CD4-positive, alpha-beta T cell treated with Interleukin-1 beta for 1 hour (primary cell): Measurements from ENCODE around the gene VPS13D.
"Not testable (repeated sequence)": the region's sequence is repeated elsewhere in the genome, so short reads cannot be mapped to it uniquely, and the experiment has no call there.

Source experiments
- DNase-seq, 2 donors: peaks; one replicate each; pipeline ENCODE4 v3.0.0-alpha.2; 2020 to 2022

Gene VPS13D

DNA sequence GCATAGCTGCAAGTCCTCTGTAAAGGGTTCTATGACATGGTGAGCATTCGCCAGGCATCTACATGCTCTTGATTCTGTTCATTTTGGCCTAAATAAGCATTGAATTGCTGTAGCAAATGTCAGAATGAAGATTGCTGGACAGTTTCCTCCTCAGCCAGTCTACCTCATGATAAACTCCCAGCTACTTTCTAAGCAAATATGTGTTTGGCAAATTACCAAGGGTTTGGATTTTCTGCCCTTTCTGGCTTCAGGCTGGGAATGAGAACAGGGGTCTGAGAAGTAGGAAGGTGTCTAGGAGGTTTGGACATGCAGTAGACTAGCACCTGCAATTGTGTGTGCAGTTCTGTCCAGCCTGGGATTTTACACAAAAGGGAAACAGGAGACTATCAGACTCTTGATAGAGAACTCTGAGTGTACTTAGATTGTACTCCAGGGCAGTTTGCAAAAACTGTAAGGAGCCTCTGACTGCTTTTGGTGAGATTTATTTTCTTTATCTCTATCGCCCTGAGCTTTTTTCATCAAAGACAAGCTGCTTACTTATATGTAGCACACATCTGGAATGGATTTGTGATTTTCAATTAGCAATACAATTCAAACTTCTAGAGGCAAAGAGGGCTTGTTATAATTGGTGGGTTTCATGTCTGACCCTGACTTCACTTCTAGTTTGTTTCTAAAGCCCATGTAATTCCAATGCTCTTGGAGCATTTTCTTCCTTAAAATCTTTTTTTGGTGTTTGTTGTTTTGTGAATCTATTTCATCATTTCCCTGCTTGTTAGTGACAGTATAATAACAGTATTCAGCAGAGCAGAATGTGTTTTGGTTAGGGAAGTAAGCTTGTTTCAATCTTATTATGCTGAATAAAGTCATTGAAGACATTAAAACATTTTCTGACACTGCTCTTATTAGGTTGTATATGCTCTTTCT lies 150.8 kb downstream of the VPS13D start:
- DNase-seq, result no peak

GRCh38 chr1:12383001-12383400 lies 153.2 kb downstream of the VPS13D start:
- no peak for DNase-seq

DNA sequence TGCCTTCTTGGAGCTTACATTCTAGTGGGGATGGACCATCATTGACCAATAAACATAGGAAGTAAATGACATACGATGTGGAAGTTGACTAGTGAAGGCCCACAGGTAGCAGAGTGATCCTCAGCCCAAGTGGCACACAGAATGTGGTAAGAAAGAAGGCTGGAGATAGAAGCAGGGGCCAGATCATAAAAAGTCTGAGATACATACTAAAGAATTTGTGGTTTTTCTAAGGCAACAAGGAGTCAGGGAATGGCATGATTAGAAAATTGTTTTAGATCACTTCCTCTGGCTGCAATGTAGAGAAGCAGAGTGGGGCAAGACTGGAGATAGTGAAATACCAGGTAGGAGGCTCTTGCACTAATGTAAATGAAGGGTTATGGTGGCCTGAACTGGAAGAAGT lies 154.0 kb downstream of the VPS13D start:
- DNase-seq, result no peak

DNA sequence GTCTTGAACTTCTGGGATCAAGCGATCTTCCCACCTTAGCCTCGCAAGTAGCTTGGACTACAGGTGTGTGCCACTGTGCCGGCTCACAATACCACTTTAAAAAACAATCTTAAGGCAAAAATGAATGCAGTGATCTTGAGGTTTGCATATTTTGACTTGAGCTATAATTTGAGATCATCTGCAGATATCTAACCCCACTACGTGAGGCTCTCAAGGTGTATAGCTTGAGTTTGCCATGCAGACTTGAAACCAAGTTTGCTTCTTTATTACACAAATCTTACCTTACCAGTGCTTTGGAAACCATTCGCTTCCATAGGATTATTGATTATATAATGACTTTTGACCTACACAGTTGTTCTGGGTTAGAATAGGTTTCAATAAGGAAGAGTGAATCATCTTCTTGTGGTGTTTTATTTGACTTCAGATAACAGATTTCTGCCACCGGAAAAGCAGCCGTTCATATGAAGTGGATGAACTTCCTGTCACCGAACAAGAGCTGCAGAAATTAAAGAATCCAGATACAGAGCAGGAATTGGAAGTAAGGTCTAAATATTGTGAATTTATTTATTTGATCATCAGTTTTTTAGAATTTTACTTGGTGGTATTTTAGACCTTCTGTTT lies 155.1 kb downstream of the VPS13D start:
- peak in 1 of 2 donors; percentile 27 for DNase-seq

GRCh38 chr1:12386130-12386529 lies 156.3 kb downstream of the VPS13D start:
- DNase-seq, result peak; percentile 23 to 56

DNA sequence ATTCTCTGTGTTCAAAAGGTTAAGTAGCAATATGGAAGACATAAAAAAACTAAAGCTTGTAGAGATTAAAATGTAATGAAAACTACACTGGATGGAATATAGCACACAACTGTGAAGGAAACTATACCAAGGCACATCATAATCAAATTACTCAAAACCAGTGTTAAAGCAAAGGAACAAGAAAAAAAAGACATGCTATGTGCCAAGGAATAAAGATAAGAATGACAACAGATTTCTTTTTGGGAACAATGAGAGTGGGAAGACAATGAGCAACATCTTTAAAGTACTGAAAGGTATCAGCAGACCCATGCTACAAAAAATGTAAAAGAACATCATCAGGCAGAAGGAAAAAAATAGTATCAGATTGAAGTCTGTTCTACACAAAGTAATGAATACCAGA lies 157.8 kb downstream of the VPS13D start:
- DNase-seq, result no peak

- DNase-seq, result not testable (repeated sequence)
Measured at GRCh38 chr1:12390296-12390695, 160.5 kb downstream of the VPS13D start.

- DNase-seq, result no peak
Measured at GRCh38 chr1:12397462-12398450, 167.9 kb downstream of the VPS13D start.

DNA sequence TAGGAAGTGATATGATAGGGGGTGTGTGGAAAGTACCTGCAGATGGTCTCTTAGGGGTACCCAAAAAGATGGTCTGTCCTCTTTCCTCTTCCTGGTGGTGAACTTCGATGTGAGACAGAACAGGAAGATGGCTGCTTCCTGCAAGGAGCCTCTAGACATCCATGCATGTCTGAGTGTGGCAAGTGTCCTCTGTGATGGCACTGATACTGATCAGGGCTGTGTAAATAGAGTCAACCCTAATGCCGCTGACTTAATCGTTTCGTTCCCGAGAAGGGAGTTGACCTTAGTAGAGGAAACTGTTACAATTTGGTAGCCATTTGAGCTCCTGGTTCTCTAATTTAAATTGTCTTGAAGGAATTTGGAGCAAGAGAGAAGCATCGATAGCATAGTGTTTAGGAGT lies 168.6 kb downstream of the VPS13D start:
- DNase-seq, result no peak

DNA sequence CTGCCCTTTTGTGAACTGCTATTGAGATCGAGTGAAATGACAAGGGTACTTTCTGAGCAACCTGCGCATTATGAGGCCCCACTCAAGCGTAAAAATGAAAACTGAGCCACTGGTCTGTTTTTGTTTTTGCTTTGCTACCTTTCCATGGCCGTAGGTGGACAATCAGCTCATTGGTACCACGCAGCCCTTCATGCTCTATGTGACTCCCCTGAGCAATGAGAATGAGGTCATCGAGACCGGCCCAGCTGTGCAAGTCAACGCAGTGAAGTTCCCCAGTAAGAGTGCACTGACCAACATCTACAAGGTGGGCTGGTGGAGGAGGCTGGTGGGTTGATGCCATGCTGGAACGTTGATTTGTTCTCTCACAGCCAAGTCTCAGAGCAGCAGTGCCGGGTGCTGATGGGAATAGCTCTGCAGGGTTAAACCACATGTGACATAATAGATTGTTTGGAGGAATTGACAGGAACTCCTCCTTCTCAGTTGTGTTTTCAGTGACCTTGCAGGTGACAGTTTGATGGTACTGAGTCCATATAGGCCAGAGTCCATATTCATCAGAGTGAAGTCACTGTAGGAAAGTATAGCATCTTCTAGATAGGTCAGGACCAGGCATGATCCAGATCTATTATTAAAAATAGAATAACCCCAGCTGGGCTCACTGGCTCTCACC lies 170.3 kb downstream of the VPS13D start:
- no peak for DNase-seq

DNA sequence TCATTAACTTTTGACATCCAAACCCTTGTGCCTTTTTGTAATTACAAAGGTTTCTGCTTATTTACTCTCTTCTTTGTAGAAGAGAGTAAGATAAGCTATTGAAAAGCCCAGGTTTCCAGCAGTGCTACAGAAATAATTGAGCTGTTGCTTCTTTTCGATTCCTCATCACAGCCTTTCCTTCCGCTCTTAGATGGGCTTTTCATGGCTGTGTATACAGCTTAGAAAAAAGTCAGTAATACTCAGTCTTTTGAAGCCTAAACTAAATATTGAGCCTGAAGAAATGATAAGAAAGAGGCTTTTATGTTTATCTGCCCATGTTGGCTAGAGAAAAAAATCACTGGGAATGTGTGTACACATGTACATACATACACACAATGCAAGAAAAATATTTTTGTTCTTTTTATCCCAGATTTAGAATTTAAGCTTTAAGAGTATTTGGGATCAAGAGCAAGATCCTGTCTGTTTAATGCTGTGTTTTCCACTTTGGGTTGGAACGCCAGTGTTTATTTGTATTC lies 172.4 kb downstream of the VPS13D start:
- DNase-seq, result no peak

GRCh38 chr1:12402842-12403241 lies 173.0 kb downstream of the VPS13D start:
- no peak for DNase-seq

DNA sequence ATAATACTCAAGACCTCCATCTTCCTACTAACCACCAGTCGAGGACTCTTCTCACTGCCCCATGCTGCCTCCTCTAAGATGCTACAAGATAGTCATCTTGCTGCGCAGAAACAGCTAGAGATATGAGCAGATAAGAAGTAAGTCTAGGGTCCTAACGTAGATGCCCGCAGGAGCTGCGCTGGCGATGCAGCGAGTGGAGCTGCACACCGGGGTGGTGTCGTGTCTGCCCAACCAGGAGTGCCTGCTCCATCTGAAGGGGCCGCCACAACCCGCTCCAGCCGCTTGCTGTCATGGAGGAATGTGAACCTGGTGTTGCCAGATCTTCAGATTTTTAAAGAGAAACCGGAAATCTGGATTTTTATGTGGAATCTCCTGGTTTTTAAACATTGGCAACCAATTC lies 175.1 kb downstream of the VPS13D start:
- DNase-seq, result no peak

DNA sequence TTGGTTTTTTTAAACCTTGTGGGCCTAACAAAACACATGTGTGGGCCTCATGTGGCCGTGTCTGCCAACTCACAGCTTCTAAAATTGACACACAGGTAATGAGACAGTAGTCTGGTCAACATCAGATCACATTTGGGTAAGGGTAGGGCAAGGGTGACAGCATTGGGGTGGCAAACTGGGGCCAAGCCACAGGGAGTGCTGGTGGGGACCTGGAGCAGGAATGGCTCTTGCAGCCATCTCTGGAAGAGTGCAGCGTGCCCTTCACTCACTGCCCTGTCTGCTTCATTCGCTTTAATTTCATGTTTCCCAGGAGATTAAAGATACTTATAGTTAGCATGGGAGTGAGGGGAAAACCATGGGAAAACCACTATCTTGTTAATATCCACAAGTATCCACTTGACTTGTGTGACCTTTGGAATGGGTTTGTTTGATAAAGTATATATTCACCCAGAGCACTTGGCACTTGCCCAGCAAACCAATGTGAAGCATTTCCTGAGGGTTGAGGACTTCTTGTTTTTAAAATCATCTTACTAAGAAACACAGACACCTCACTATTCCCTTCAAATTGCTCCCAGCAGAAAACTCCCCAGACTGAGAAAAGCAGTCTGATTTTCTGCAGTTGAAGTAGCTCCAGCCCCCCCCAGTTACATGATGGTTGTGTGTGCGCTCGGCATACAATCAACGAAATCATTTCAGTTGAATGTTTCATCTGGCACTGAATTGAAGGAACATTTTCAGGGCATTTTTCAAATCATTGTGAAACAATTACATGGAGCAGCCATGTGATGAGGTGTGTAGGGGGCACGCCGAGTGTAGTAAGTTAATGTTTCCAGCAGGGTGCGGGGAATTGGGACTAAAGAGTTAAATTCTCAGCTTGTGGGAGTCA lies 175.7 kb downstream of the VPS13D start:
- DNase-seq, result no peak

DNA sequence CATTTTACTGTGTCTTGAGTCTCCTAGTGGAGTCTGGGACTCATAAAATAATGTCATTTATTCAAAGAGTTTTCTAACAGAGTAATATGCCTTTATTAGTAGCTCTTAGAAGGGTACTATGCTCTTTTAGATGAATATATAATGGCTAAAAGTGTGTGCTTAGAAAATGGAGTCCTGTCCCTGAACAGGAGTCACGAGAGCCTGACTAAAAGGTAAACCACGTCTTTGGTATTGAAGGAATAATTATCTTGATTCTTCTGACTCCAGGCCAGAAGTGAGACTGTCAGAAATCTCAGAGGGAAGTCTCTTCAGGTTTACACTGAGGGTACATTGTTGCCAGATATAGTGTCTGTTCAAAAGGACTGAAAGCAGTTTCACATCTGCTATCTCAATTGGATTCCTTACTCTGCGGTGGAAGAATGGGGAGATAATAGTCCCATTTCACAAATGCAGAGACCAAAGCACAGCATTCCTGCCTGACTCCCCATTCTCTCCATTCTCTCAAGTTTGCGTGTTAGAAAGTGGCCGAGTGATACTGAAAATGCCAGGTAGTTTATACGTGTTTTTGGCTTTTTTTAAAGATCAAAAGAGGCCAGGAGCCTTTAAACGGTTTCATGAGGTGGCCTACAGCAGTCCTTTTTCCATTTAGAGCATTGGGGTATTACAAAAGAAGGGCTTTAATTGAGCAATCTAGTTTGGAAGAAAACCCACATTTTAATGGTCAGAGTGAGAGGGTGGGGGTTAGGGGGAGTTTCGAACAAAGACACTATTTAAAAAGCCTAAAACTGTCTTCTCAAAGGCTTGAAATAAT lies 176.6 kb downstream of the VPS13D start:
- no peak for DNase-seq

DNA sequence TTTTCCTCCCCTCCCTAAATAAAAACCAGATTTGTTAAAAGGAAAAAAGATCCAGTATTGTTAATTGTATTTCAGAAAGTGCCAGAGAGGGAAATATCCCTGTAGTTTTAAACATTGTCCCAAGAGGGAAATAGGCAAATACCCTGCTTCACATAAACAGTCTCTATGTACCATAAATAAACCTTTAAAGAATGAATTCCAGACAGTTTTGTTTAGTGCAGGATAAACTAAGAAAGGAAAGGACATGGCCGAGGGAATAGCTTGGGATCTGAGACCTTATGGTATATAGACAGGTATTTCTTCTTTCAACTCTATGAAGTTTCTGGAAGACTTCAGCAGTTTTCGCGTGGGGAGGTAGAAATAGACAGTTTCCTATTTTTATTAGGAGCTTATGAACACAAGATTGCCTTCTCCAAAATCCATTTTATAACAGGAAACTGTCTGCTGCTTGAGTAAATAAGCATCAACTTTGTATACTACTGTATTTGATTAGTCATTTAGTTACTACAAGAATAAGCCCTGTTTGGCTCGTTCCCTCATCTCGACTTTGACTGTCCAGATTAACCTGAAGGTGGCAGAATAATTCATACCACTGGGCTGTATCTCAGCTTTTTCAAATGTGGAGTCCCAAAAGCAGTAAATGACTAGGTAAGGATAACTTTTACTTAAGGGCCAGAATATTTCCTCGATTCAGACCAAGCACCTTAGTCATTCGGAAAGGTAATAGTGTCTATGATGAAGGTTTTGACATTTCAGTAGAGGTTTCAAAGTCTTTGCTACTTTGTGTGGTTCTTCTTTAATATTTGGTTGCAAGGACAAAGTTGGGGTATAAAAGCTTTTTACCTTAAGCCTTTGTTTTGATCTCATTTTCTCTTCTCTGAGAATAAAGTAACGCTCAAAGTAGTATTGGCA lies 177.5 kb downstream of the VPS13D start:
- peak in 1 of 2 donors; percentile 47 for DNase-seq

- no peak for DNase-seq
Measured at GRCh38 chr1:12407962-12408454, 178.2 kb downstream of the VPS13D start.

DNA sequence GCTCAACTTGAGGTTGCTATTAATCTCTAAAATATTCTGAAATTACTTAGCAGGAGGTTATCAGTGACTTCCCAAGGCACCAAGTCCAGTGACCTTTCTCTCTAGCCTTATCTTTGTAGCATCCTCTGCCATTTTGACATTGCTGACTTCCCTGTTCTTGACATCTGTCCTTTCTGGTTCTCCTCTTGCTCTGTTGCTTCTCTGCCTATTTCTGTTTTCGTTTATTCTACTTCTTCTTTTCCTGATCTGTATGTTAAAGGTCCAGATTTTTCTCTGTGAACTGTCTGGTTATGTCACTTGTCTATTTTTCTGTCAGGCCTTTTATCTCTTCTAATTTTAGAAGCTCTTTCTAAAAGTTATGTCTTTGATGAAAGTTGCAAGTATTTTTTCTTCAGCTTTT lies 178.8 kb downstream of the VPS13D start:
- DNase-seq, result no peak

- no peak for DNase-seq
Measured at GRCh38 chr1:12409681-12410080, 179.9 kb downstream of the VPS13D start.
